ENCODE data around the gene SLC24A5. TPM values are rescaled to one million over a fixed set of nuclear protein-coding genes. Genes with fewer than 3 reads are reported as not detected.

SLC24A5 gene
- total and polyA plus RNA-seq, 8 donors: 0.13 TPM; not detected in 7

GRCh38 chr15:48091522-48091921, 29.3 kb upstream of the SLC24A5 start:
- DNase-seq: no peak
- H3K27ac ChIP-seq: no peak overlapping the region
- H3K4me3 ChIP-seq: no peak overlapping the region
- peaks cover 0 to 2% (median 0%) of the 10 kb centered on the region in 4 donors for H3K4me1 ChIP-seq
- TF ChIP-seq CTCF (IDR thresholded peaks at IDR 0.05): no peak
- TF ChIP-seq EP300 (IDR thresholded peaks at IDR 0.05): no peak
- H3K9me3 ChIP-seq: no peaks in the 10 kb centered on the region
- intact Hi-C loops (cut with DNase I; ENCODE audit: low total_unique reads): no loop called here
- no peaks in the 10 kb centered on the region for H3K27me3 ChIP-seq
- WGBS, 5 donors: 68 to 85% (median 76%) methylated on average over 4 of the region's 4 CpGs
- no peaks in the 10 kb centered on the region for H3K36me3 ChIP-seq

GRCh38 chr15:48096355-48096786, 24.4 kb upstream of the SLC24A5 start:
- no peak for TF ChIP-seq EP300 (IDR thresholded peaks at IDR 0.05)
- DNase-seq: no peak
- no peaks in the 10 kb centered on the region for H3K4me1 ChIP-seq
- no peak overlapping the region for H3K27ac ChIP-seq
- 67 to 75% (median 70%) methylated on average over 4 of the region's 4 CpGs for WGBS, 5 donors
- H3K27me3 ChIP-seq: no peaks in the 10 kb centered on the region
- H3K36me3 ChIP-seq: no peaks in the 10 kb centered on the region
- H3K4me3 ChIP-seq: no peak overlapping the region
- H3K9me3 ChIP-seq: no peaks in the 10 kb centered on the region
- intact Hi-C loops (cut with DNase I; ENCODE audit: low total_unique reads): no loop called here

DNA sequence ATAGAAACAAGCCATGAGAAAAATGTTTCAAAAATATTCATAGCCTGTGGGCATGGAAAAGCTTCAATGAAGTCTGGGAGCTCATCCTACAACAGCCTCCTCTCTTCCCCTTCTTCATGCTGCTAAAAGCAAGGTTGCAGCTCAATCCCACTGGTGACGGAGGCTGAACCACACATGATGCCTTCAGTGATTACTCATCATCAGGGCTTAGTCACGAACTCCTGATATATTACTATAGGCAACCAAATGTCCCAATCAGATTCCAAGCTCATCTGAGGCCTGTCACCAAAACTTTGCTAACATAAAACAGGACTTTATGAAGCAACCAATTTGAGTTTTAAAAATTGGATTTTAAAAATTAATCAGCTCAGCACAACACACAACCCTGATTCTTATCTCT, 24.0 kb upstream of the SLC24A5 start:
- Histone ChIP-seq H3K4me1 (no peaks in the 10 kb centered on the region), H3K36me3 (no peaks in the 10 kb centered on the region), H3K27ac (no peak overlapping the region), H3K27me3 (no peaks in the 10 kb centered on the region), H3K4me3 (no peak overlapping the region), H3K9me3 (no peaks in the 10 kb centered on the region)
- TF ChIP-seq POLR2A (IDR thresholded peaks at IDR 0.05) (no peak), CTCF (IDR thresholded peaks at IDR 0.05) (no peak), EP300 (IDR thresholded peaks at IDR 0.05) (no peak), POLR2AphosphoS5 (IDR thresholded peaks at IDR 0.05) (no peak)
- WGBS, 5 donors: 63 to 80% (median 74%) methylated on average over 2 of the region's 2 CpGs
- no peak for DNase-seq
- intact Hi-C loops (cut with DNase I; ENCODE audit: low total_unique reads): no loop called here

DNA sequence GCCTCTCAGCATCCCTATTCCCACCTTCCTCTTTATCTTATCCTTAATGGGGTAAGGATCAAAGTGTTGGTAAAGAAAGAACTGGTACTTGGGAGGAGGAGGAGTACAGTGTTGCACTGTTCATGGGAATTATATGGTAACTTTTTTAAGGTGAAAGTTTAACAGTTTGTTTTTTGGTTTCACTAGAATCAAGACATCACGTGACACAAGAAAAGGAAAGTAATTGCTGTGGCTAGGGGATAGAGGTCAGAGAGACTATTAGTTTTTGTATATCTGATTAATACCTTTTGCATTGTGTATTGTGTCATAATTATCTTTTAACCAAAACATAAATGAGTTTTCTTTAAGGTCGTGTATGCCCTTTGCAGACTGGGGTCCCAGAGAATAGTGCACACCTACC, 23.5 kb upstream of the SLC24A5 start:
- no peak for DNase-seq
- Histone ChIP-seq H3K27me3 (no peaks in the 10 kb centered on the region), H3K36me3 (no peaks in the 10 kb centered on the region), H3K4me1 (no peaks in the 10 kb centered on the region), H3K9me3 (no peaks in the 10 kb centered on the region), H3K4me3 (no peak overlapping the region), H3K27ac (no peak overlapping the region)
- TF ChIP-seq POLR2A (IDR thresholded peaks at IDR 0.05): no peak
- TF ChIP-seq EP300 (IDR thresholded peaks at IDR 0.05): no peak
- TF ChIP-seq CTCF (IDR thresholded peaks at IDR 0.05): no peak
- no peak for TF ChIP-seq POLR2AphosphoS5 (IDR thresholded peaks at IDR 0.05)
- intact Hi-C loops (cut with DNase I; ENCODE audit: low total_unique reads): no loop called here
- 61 to 75% (median 68%) methylated on average over 2 of the region's 2 CpGs for WGBS, 5 donors

DNA sequence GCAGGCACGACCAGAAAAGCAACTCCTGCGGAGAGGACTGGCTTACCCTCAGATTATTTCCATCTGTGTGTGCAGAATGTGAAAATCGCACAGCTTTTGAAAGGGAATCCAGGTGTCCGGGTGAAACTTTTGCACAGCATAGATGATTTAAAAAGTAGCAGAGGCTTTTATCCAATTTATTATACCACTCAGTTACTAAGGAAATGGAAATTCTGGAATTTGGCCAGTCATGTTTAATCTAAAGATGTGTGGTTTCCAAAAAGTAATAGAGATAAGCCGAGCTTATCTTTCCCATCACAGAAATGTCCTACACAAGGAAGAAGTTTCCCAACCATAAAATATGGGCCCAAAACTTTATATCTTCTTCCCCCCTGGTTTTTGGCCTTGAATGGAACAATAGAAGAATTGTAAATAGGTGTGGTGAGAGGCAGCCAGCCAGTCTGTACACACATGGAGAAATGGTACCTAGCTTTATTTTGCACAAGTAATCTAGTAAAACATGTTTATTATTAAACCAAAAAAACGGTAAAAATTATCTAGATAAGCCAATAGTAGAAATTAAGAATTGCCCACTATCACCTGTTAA, 19.3 kb upstream of the SLC24A5 start:
- Histone ChIP-seq H3K4me1 (peaks cover 0 to 9% (median 0%) of the 10 kb centered on the region in 4 donors), H3K27ac (no peak overlapping the region), H3K9me3 (no peaks in the 10 kb centered on the region), H3K27me3 (no peaks in the 10 kb centered on the region), H3K36me3 (no peaks in the 10 kb centered on the region), H3K4me3 (no peak overlapping the region)
- no peak for DNase-seq
- intact Hi-C loops (cut with DNase I; ENCODE audit: low total_unique reads): no loop called here
- TF ChIP-seq POLR2A (IDR thresholded peaks at IDR 0.05): no peak
- TF ChIP-seq CTCF (IDR thresholded peaks at IDR 0.05): no peak
- no peak for TF ChIP-seq POLR2AphosphoS5 (IDR thresholded peaks at IDR 0.05)
- no peak for TF ChIP-seq EP300 (IDR thresholded peaks at IDR 0.05)
- whole genome bisulfite sequencing, 5 donors: 58 to 72% (median 61%) methylated on average over 6 of the region's 6 CpGs
